ENCODE measurements around the gene RRP1. TPM values are rescaled to one million over a fixed set of nuclear protein-coding genes. Genes with fewer than 3 reads are reported as not detected.

Gene RRP1
- total RNA-seq, 4 donors from 2014 or later: 19.0 to 25.2 (median 20.8) TPM

DNA sequence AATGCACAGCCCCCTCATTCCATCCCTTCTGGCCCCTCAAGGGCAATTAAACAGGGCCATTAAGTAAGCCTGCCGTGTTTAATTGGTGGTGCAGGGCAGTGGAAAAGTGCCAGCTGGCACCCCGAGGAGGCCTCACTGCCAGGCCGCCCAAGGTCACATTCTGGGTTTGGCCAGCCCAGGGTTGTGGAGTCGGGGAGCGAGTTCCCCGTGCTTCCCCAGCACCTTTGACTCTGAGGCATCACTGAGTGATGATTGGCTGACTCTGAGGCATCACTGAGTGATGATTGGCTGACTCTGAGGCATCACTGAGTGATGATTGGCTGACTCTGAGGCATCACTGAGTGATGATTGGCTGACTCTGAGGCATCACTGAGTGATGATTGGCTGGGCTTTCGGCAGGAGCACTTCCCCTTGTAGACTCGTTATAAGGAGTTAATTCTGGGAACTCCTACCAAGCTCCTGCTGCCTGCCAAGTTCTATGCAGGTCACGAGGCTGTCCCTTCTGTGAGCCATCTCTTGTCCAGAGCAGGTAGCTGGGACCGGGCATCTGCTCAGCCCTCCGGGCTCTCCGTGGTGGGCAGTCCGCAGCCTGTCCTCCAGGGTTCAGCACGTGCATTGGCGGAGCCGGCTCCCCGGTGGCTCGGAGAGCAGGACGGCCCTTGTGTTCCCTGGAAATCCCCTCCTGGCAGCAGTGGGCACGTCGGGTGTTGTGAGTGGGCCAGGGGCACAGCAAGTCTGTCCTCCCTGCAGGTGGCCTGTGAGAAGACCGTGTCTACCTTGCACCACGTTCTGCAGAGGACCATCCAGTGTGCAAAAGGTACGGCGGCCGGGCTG lies 34.2 kb upstream of the RRP1 start:
- ATAC-seq: no peak
- peaks cover 0 to 84% of the 10 kb centered on the region in 2 donors for H3K36me3 ChIP-seq

DNA sequence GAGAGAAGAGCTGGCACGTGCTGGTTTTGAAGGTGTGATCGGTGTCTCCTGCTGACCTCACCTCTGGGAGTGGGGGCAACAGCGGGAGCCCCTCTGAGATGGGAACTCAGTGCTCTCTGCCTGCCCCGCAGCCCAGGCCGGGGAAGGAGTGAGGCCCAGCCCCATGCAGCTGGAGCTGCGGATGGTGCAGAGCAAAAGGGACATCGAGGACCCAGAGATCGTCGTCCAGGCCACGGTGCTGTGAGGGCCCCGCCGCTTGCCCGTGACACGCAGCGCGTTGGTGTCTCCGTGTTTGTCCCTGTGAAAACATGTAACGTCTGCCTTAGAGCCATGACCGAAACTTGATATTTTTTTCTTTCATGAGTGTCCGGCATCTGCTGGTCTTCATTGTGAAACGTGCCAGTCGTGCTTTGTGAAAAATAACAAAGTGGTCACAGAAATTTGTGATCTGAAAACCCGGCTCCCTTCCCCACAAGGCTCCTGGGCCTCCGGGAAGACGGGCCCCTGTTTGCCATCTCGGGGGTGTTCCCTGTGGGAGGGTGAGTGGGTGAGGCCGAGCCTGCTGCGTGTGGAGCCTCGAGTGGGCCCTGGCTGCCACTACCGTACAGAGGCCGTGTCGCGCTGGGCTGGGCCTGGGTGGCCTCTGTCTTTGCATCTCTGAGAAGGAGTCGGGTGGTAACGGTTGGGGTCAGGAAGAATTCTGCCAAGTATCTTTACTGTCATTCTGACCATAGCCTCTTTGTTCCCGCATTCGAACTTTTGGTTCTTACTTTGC lies 33.4 kb upstream of the RRP1 start:
- Histone ChIP-seq H3K27me3 (no peaks in the 10 kb centered on the region), H3K9me3 (no peaks in the 10 kb centered on the region), H3K36me3 (peaks cover 0 to 77% of the 10 kb centered on the region in 2 donors), H3K4me3 (no peak overlapping the region), H3K27ac (no peak overlapping the region), H3K4me1 (peaks cover 0 to 23% (median 6%) of the 10 kb centered on the region in 3 donors)
- ATAC-seq: no peak
- WGBS, 2 donors (ENCODE audit: low coverage in 1 of 2): 70 to 92% methylated on average over 4 to 8 of the region's 37 CpGs
- TF ChIP-seq POLR2A (IDR thresholded peaks at IDR 0.05): no peak
- TF ChIP-seq, protein P1, sequence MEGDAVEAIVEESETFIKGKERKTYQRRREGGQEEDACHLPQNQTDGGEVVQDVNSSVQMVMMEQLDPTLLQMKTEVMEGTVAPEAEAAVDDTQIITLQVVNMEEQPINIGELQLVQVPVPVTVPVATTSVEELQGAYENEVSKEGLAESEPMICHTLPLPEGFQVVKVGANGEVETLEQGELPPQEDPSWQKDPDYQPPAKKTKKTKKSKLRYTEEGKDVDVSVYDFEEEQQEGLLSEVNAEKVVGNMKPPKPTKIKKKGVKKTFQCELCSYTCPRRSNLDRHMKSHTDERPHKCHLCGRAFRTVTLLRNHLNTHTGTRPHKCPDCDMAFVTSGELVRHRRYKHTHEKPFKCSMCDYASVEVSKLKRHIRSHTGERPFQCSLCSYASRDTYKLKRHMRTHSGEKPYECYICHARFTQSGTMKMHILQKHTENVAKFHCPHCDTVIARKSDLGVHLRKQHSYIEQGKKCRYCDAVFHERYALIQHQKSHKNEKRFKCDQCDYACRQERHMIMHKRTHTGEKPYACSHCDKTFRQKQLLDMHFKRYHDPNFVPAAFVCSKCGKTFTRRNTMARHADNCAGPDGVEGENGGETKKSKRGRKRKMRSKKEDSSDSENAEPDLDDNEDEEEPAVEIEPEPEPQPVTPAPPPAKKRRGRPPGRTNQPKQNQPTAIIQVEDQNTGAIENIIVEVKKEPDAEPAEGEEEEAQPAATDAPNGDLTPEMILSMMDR (IDR thresholded peaks at IDR 0.05): no peak
- no peak for TF ChIP-seq EP300 (IDR thresholded peaks at IDR 0.05)
- TF ChIP-seq POLR2AphosphoS5 (IDR thresholded peaks at IDR 0.05): no peak

More for the DNA sequence above, 34.2 kb upstream of the RRP1 start:
- H3K4me3 ChIP-seq: no peak overlapping the region
- no peaks in the 10 kb centered on the region for H3K9me3 ChIP-seq
- H3K4me1 ChIP-seq: peaks cover 0 to 23% (median 6%) of the 10 kb centered on the region in 3 donors
- TF ChIP-seq, protein P1 (IDR thresholded peaks at IDR 0.05): no peak
- TF ChIP-seq POLR2A (IDR thresholded peaks at IDR 0.05): no peak
- no peak for TF ChIP-seq EP300 (IDR thresholded peaks at IDR 0.05)
- no peak for TF ChIP-seq POLR2AphosphoS5 (IDR thresholded peaks at IDR 0.05)
- H3K27ac ChIP-seq: no peak overlapping the region
- 58 to 100% methylated on average over 1 to 2 of the region's 26 CpGs for WGBS, 2 donors (ENCODE audit: low coverage in 1 of 2)
- no peaks in the 10 kb centered on the region for H3K27me3 ChIP-seq

DNA sequence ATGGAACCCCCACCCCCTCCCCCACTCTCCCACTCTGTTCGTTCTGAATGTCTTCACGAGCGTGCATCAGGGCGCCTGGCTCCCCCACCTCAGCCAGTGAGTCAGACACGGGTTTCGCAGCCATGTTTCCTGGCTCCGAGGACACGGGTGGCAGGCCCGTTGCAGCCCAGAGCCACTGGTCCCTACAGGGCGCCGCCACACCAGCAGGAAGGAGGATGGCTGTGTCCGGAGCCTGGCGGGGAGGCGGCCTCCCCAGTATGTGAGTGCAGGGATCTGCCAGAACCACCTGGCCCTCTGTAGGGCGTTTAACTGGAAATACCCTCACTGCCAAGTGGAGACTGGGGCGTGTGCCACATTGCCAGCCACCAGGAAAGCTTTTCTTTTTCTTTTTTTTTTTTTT lies 31.8 kb upstream of the RRP1 start:
- H3K9me3 ChIP-seq: no peaks in the 10 kb centered on the region
- H3K4me1 ChIP-seq: peaks cover 0 to 23% (median 6%) of the 10 kb centered on the region in 3 donors
- no peak for ATAC-seq
- peak overlapping the region in 1 of 2 donors; percentile 38 for H3K4me3 ChIP-seq
- H3K36me3 ChIP-seq: peaks cover 0 to 72% of the 10 kb centered on the region in 2 donors
- H3K27me3 ChIP-seq: no peaks in the 10 kb centered on the region
- peak overlapping the region; percentile 10 to 81 (median 76) for H3K27ac ChIP-seq
- WGBS, 2 donors (ENCODE audit: low coverage in 1 of 2): 60 to 67% methylated on average over 1 of the region's 16 CpGs
- TF ChIP-seq, protein P1 (IDR thresholded peaks at IDR 0.05): no peak
- no peak for TF ChIP-seq POLR2A (IDR thresholded peaks at IDR 0.05)
- TF ChIP-seq EP300 (IDR thresholded peaks at IDR 0.05): no peak
- no peak for TF ChIP-seq POLR2AphosphoS5 (IDR thresholded peaks at IDR 0.05)

DNA sequence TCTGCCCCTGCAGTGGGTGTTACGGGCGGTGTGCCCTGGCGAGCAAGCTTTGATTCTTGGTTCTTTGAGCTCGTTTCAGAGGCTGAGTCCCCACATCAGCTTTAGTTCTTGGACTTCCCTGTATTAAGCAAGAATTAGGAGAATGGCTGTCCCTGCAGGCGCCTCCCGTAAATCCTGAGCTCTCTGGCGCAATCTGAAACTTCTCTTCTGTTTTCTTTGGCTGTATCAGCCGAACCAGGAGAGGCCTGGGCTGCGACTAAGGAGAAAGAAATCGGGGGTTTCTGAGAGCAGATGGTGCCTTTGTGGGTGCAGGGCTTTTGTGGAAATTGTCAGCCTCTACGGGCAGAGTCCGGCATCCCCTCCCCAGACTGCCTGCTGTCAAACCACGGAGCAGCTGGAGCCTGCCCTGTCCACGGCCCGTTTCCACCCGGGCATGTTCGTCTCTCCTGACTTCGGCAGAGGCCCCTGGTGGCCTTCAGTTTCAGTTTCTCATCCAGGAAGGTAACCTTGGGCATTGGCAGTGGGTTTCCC lies 31.2 kb upstream of the RRP1 start:
- Histone ChIP-seq H3K4me1 (peaks cover 0 to 23% (median 6%) of the 10 kb centered on the region in 3 donors), H3K4me3 (peak overlapping the region in 1 of 2 donors; percentile 38), H3K27ac (peak overlapping the region; percentile 10 to 81 (median 76)), H3K36me3 (peaks cover 0 to 72% of the 10 kb centered on the region in 2 donors), H3K9me3 (no peaks in the 10 kb centered on the region), H3K27me3 (no peaks in the 10 kb centered on the region)
- no peak for TF ChIP-seq POLR2A (IDR thresholded peaks at IDR 0.05)
- TF ChIP-seq, protein P1 (IDR thresholded peaks at IDR 0.05): peak in 1 of 4 experiments; percentile 4
- TF ChIP-seq EP300 (IDR thresholded peaks at IDR 0.05): no peak
- TF ChIP-seq POLR2AphosphoS5 (IDR thresholded peaks at IDR 0.05): no peak
- WGBS, 2 donors (ENCODE audit: low coverage in 1 of 2): 28 to 49% methylated on average over 7 to 8 of the region's 18 CpGs
- peak; percentile 81 for ATAC-seq
